HG03378 (cell line): ENCODE measurements around the gene CA5B.
"Not testable (repeated sequence)": the region's sequence is repeated elsewhere in the genome, so short reads cannot be mapped to it uniquely, and the experiment has no call there.

ENCODE experiments used
- ATAC-seq: cut with Tn5 transposase; IDR thresholded peaks from one replicate; pipeline ENCODE4 v1.9.1; 2021; ENCODE audit warnings: mild to moderate bottlenecking, moderate library complexity; ENCODE audit not compliant: unreplicated experiment

CA5B gene

GRCh38 chrX:15747626-15748173 is 9.6 kb downstream of the CA5B start:
- no peak for ATAC-seq

GRCh38 chrX:15748841-15749240 is 10.8 kb downstream of the CA5B start:
- ATAC-seq, result no peak

DNA sequence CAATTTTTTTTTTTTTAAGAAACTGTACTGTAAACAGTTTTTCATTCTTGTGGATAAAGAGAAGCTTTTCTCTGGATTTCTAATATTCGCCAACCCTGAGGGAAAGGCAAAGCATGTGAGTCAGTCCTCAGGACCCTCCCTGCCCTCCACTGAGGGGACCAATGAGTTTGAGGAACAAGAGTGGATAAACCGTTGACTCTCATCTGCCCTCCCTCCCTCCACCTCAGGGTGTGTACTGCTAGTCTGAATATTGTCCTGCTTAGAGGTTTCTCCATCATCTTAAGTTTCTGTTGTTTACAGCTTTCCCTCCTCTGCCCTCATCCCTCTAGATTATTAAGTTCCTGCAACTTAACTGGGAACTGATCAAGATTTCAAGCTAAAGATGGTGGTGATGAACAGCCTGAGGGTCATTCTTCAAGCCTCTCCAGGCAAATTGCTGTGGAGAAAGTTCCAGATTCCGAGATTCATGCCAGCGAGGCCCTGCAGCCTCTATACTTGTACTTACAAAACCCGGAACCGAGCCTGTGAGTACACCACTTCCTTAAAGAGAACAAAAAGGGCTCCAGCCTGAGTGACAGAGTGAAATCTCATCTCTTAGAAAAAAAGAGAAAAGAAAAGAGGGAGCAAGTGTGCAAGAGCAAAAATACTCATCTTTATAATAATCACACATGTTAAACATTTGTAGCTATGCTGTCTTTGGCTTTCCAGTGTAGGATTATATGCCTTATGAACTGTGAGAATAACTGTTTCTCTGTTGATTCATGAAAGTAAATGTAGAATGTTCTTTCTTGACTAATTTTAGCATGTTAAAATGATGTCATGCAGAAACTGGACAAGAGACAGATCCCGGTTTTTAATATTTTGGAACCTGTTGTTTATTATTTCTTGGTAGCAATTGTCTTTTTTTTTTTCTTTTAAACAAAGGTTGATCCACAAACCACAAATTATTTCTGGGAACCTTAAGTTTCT is 11.9 kb downstream of the CA5B start:
- ATAC-seq, result peak; percentile 72

DNA sequence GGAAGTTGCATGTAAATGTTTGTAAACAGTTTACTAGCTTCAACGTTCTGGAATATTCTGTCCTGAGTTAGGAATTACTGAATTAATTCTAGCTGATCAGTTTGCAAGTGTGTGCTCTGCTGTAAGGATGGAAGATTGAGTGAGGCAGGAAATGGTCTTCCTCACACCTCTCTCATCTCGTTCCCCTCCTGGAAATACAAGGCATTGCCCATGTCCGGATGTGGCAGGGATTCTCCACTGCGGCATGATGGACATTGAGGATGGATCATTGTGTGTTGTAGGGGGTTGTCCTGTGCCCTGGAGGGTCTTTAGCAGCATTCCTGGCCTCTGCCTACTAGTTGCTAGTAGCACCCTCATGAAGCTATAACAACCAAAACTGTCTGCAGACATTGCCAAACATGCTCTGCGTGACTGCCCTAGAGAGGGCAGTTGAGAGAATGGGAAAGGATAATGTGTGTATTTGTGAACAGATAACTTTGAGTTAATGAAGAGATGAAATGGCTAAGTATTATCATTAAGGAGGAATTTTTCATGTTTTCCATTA is 12.6 kb downstream of the CA5B start:
- ATAC-seq, result no peak

GRCh38 chrX:15751155-15751819 is 13.2 kb downstream of the CA5B start:
- no peak for ATAC-seq

DNA sequence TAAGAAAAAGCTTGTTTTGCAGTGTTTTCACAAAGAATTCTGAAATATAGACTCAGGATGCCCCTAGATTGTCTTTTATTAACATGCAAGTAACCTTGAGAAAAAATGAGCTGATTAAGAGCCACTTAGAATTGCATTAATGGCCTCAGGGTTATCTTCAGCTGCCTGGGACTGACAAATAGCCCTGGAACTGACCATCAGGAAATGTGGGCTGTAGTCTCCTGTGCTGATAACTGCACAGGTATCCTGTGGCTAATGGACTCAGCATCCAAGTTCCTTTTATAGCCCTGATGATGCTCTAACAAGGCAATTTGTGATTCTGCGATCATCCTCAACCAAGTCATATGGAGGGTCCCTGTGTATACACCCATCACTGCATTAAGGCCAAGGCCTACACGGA is 17.0 kb downstream of the CA5B start:
- no peak for ATAC-seq

DNA sequence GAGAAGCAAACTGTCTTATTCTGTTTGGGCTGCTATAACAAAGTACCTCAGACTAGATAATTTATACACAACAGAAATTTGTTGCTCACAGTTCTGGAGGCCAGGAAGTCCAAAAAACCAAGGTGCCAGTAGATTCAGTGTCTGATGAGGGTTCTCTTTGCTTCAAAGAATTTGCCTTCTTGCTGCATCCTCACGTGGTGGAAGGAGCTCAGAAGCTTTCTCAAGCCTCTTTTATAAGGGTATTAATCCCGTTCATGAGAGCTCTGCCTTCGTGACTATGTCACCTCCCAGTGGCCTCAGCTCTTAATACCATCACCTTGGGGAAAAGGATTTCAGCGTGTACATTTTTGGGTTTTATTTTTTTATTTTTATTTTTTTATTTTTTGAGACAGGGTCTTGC is 20.1 kb downstream of the CA5B start:
- no peak for ATAC-seq

- not testable (repeated sequence) for ATAC-seq
Measured at GRCh38 chrX:15759886-15760285, 21.8 kb downstream of the CA5B start.

DNA sequence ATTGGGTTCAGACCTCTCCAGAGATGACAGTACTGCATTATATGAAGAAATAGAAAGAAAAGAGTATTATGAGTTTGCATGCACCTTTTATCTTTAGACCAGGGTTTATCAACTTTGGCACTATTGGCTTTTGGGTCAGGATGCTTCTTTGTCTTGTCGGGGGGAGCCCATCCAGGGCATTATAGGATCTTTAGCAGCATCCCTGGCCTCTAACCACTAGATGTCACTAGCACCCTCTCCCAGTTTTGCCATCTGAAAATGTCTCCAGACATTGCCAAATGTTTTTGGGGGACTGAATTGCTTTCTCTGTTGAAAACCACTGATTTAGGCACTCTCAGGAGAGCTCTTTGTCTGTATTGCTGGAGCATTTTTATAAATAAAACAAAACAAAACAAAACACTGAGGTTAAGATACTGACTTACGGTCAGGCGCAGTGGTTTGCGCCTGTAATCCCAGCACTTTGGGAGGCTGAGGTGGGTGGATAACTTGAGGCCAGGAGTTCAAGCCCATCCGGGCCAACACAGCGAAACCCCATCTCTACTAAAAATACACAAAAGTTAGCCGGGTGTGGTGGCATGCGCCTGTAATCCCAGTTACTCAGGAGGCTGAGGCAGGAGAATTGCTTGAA is 23.6 kb downstream of the CA5B start:
- no peak for ATAC-seq

DNA sequence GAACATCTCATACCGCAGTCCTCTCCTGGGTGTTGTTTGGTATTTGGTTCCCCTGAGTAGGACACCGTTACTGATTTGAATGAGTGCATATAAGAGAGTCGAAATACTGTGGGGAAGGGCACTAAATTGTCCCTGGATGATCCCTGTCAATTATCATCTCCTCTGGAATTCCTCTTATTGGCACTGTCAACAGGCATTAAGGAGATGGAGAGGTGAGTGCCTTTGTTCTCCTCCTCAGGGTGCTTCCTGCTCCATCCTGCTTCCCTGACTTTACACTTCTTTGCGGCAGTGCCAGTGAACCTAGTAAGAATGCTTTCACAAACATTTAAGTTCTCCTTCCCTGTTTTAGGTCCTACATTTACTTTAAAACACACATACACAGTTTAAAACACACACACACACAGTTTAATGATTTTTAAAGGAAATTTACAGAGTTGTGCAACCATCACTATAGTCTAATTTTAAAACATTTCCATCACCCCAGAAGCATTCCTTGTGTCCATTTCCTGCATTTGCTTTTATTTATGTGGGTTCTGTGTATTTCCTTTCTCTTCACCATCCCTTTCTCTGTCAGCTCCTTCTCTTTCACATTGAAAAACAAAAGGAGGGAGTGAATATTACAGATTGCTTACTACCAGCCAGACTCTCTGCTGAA is 31.4 kb downstream of the CA5B start:
- no peak for ATAC-seq

GRCh38 chrX:15781961-15782699 is 44.1 kb downstream of the CA5B start:
- peak; percentile 73 for ATAC-seq

GRCh38 chrX:15785176-15785750 is 47.2 kb downstream of the CA5B start:
- ATAC-seq, result no peak

- ATAC-seq, result no peak
Measured at GRCh38 chrX:15786915-15787314, 48.8 kb downstream of the CA5B start.

- ATAC-seq, result peak; percentile 89
Measured at GRCh38 chrX:15789979-15790768, 52.1 kb downstream of the CA5B start, which contains the start of gene ZRSR2. Gene ZRSR2, plus strand, starts transcription at chrX:15790484. Its CDS starts 12 bp downstream, at chrX:15790496.

DNA sequence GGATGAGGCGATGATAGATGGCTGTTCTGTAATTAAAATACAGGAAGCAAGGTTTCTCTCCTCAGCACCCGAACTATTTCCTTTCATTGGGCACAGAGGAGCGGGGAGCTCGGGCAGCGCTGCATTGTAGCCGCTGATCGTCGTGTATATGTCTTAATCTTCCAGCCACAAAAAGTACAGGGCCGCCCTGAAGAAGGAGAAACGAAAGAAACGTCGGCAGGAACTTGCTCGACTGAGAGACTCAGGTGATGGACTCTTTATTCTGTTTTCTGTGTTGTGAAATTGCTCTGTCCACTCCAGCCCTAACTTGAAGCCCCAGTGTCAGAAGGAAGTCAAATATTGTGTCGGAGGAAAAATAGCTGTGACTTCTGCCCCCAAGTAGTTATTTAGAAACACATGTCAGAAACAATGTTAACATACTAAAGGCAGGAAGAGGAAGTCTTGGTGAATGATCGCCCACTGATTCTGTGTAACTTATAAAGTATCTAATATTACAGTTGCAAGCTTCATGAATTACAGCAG is 52.8 kb downstream of the CA5B start:
- peak; percentile 18 for ATAC-seq

DNA sequence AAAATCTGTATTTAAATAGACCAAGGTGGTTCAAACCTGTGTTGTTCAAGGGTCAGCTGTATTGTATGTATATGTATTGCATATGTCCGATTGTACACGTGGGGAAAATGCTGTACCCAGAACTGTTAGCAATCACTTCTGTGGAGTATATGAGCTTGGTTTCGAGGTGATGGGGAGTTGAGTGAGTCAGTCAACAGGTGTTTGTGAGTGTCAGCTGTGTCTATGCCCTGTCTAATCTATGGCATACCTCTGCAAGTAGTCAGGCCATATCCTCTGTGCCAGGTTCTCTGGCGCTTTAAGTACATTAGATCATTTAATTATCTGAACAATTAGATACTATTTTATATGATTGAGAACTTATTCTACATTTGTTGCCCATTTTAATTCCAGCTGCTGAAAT is 59.6 kb downstream of the CA5B start:
- no peak for ATAC-seq

DNA sequence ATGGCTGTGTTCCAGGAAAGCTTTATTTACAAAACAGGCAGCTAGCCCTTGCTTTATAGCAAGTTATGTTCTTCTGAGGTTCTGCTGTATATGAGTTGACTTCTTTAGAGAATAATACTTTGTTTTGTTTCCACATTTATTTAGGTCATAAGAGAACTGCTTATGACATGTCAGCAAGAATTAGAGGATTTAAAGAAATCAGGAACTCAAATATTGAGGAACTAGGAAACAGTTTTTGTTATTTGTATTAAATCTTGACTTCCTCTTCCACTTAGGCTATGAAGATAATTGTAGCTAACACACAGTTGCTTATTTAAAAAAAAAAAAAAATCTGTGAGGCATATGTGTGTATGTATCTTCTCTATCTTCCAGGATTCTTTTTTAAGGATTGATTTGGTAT is 66.5 kb downstream of the CA5B start:
- no peak for ATAC-seq

DNA sequence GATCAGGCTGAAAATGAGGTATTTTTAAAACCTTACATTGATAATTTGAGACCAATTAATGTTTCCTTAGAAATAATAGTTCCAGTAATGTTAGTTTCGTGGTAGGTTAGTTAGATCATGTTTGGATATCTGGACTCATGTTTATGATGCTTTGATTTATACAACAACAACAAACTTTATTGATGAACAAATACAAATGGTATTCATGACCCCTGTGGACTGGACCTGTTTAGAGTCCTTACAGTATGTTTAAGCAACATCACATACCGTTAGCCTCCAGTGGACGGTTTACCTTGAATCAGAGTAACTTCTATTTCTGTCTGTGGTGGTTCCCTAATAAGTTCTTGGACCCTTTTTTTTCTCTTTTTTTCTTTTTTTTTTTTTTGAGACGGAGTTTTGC is 70.2 kb downstream of the CA5B start:
- ATAC-seq, result no peak
